ENCODE measurements around the gene B4GALT4.
"Not testable (repeated sequence)": the region's sequence is repeated elsewhere in the genome, so short reads cannot be mapped to it uniquely, and the experiment has no call there.

The B4GALT4 gene

GRCh38 chr3:119194237-119195150 is 46.2 kb downstream of the B4GALT4 start:
- DNase-seq, result no peak

DNA sequence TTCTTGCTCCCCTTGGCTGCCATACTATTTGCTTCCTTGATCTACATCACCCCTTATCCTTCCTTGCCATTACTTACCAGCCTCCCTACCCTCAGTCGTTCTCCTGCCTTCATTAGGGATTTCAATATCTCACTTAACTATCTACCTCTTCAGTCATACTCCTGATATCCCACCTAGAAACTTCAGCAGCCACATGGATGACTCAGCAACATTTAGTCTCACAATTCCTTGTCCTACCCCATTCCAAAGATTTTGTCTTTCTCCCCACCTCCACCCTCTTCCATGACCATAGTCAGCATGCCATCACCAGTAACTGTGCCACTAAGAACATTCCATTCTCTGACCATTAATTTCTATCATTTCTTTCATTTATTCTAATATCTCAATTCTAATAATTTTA is 48.9 kb downstream of the B4GALT4 start:
- DNase-seq, result no peak

GRCh38 chr3:119187266-119187665 is 53.4 kb downstream of the B4GALT4 start:
- DNase-seq, result no peak

GRCh38 chr3:119184796-119185570 is 55.7 kb downstream of the B4GALT4 start:
- DNase-seq, result no peak

- no peak for DNase-seq
These were observed 56.6 kb downstream of the B4GALT4 start for GRCh38 chr3:119184111-119184510.

- no peak for DNase-seq
These were observed 58.9 kb downstream of the B4GALT4 start for GRCh38 chr3:119181765-119182164.

GRCh38 chr3:119177321-119177720 is 63.4 kb downstream of the B4GALT4 start:
- DNase-seq, result no peak

GRCh38 chr3:119176778-119177177 is 63.9 kb downstream of the B4GALT4 start:
- DNase-seq, result no peak

DNA sequence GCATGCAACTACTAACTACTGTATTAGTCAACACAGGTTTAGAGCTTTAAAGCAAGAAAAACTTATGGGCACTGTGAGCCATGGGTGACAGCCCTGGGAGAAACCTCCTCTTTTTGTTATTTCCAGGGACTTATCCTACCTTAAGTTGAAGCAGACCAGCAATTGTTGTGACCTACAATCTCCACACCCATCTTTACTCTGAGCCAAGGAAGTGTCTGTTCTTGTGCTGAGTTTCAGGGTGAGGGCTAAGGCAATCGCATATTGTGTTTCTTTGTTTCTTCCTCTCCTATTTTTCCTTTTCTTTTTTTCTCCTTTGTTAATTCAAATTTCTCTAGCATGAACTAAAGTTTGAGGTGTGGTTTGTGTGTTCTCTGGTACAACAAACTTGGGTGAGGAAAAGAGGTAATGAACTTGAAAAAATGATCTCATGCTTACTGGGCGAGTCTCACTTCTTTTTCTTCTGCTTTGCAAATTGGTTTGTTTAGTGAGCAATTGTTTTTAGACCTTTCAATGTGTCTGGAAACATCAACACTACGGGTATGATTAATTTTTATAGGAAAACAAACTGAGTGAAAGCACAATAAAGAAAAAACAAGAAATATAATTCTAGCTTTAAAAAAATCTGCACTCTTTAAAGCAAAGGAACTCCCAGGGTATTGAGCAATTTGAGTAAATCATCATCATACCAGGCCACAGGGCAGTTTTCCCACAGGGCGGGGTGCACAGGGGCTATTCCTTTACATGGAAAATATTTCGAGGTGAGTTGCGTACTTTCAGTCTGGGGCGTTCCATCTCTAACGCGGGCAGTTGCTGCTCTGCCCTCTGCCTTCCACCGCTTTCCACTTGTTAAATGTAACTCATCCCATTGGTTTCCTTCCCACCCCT is 64.6 kb downstream of the B4GALT4 start:
- no peak for DNase-seq

GRCh38 chr3:119173325-119173724 is 67.4 kb downstream of the B4GALT4 start, which contains the start of gene UPK1B:
TSS of gene UPK1B (plus strand) at chr3:119173598. CDS start at chr3:119186742, 13,144 bp downstream.
- no peak for DNase-seq

DNA sequence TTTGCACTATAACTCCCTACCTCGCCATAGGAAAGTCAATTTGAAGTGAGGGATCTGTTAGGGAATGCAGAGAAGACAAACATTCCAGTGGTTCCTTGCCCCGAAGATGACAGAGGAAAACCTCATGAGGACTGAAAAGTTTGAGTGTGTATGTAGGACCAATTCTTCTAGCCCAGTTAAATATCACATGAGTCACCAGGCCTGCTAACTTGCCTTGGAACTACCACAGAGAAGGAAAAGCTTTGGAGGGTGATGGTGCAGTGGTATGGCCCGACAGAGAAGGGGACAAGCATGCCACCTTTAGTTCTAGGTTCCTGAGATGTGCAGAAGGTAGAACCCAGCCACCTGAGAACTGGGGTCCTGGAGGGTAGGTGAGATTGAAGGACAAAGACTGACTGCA is 69.9 kb downstream of the B4GALT4 start:
- no peak for DNase-seq

GRCh38 chr3:119164745-119165144 is 75.9 kb downstream of the B4GALT4 start:
- not testable (repeated sequence) for DNase-seq
